ENCODE measurements around the gene AMIGO3. TPM values are rescaled to one million over a fixed set of nuclear protein-coding genes. Genes with fewer than 3 reads are reported as not detected.
A peak's percentile ranks its signal among the peaks of the same experiment; 100 is the strongest.

AMIGO3 gene
- total and polyA plus RNA-seq, 2 donors from 2014 or later: 0.73 TPM; not detected in 1

GRCh38 chr3:49711489-49711888 lies 8.0 kb downstream of the AMIGO3 start:
- DNase-seq (peak in 2 of 5 donors; percentile 18 to 25), FAIRE-seq (no peak)
- Histone ChIP-seq H3K27ac (ENCODE audit: low read depth in 2 of 2, low read length in 2 of 2) (no peak overlapping the region), H3K4me1 (ENCODE audit: control insufficient read depth in 2 of 3, insufficient read depth in 2 of 3, low read depth in 1 of 3, low read length in 3 of 3) (no peaks in the 10 kb centered on the region), H3K9me3 (ENCODE audit: control insufficient read depth in 2 of 3, insufficient read depth in 1 of 3, low read length in 3 of 3) (no peaks in the 10 kb centered on the region), H3K27me3 (ENCODE audit: control insufficient read depth, insufficient read depth, low read length) (no peaks in the 10 kb centered on the region), H3K36me3 (ENCODE audit: control insufficient read depth in 2 of 3, insufficient read depth in 3 of 3, low read length in 3 of 3) (peaks cover 0 to 20% (median 2%) of the 10 kb centered on the region in 3 donors), H3K4me3 (ENCODE audit: low read length in 3 of 3) (no peak overlapping the region), H3K9ac (ENCODE audit: low read length in 3 of 3) (no peak overlapping the region)
- intact Hi-C loops (cut with DNase I): no loop called here
- TF ChIP-seq, protein P1, sequence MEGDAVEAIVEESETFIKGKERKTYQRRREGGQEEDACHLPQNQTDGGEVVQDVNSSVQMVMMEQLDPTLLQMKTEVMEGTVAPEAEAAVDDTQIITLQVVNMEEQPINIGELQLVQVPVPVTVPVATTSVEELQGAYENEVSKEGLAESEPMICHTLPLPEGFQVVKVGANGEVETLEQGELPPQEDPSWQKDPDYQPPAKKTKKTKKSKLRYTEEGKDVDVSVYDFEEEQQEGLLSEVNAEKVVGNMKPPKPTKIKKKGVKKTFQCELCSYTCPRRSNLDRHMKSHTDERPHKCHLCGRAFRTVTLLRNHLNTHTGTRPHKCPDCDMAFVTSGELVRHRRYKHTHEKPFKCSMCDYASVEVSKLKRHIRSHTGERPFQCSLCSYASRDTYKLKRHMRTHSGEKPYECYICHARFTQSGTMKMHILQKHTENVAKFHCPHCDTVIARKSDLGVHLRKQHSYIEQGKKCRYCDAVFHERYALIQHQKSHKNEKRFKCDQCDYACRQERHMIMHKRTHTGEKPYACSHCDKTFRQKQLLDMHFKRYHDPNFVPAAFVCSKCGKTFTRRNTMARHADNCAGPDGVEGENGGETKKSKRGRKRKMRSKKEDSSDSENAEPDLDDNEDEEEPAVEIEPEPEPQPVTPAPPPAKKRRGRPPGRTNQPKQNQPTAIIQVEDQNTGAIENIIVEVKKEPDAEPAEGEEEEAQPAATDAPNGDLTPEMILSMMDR (IDR thresholded peaks at IDR 0.05; ENCODE audit: borderline replicate concordance, extremely low read depth, insufficient read depth): no peak

- H3K9me3 ChIP-seq (ENCODE audit: control insufficient read depth in 2 of 3, insufficient read depth in 1 of 3, low read length in 3 of 3): no peaks in the 10 kb centered on the region
- no peak for FAIRE-seq
- DNase-seq: no peak
- no peak overlapping the region for H3K27ac ChIP-seq (ENCODE audit: low read depth in 2 of 2, low read length in 2 of 2)
- TF ChIP-seq, protein P1 (IDR thresholded peaks at IDR 0.05; ENCODE audit: borderline replicate concordance, extremely low read depth, insufficient read depth): no peak
- no peak overlapping the region for H3K4me3 ChIP-seq (ENCODE audit: low read length in 3 of 3)
- no peaks in the 10 kb centered on the region for H3K4me1 ChIP-seq (ENCODE audit: control insufficient read depth in 2 of 3, insufficient read depth in 2 of 3, low read depth in 1 of 3, low read length in 3 of 3)
- peaks cover 0 to 17% (median 2%) of the 10 kb centered on the region in 3 donors for H3K36me3 ChIP-seq (ENCODE audit: control insufficient read depth in 2 of 3, insufficient read depth in 3 of 3, low read length in 3 of 3)
- H3K9ac ChIP-seq (ENCODE audit: low read length in 3 of 3): no peak overlapping the region
- no peaks in the 10 kb centered on the region for H3K27me3 ChIP-seq (ENCODE audit: control insufficient read depth, insufficient read depth, low read length)
- intact Hi-C loops (cut with DNase I): no loop called here
Measured at GRCh38 chr3:49709852-49710251, 9.6 kb downstream of the AMIGO3 start.

GRCh38 chr3:49707113-49707480 lies 12.4 kb downstream of the AMIGO3 start:
- intact Hi-C loops (cut with DNase I): no loop called here
- Histone ChIP-seq H3K9me3 (ENCODE audit: control insufficient read depth in 2 of 3, insufficient read depth in 1 of 3, low read length in 3 of 3) (no peaks in the 10 kb centered on the region), H3K27me3 (ENCODE audit: control insufficient read depth, insufficient read depth, low read length) (no peaks in the 10 kb centered on the region), H3K4me3 (ENCODE audit: low read length in 3 of 3) (no peak overlapping the region), H3K9ac (ENCODE audit: low read length in 3 of 3) (no peak overlapping the region), H3K27ac (ENCODE audit: low read depth in 2 of 2, low read length in 2 of 2) (no peak overlapping the region), H3K4me1 (ENCODE audit: control insufficient read depth in 2 of 3, insufficient read depth in 2 of 3, low read depth in 1 of 3, low read length in 3 of 3) (no peaks in the 10 kb centered on the region), H3K36me3 (ENCODE audit: control insufficient read depth in 2 of 3, insufficient read depth in 3 of 3, low read length in 3 of 3) (peaks cover 0 to 19% (median 6%) of the 10 kb centered on the region in 3 donors)
- FAIRE-seq (no peak), DNase-seq (no peak)
- TF ChIP-seq, protein P1 (IDR thresholded peaks at IDR 0.05; ENCODE audit: borderline replicate concordance, extremely low read depth, insufficient read depth): no peak

Measured in kidney (tissue), 14 donors.